Left ventricle myocardium inferior (tissue), 1 donor: ENCODE results near the gene PCSK6. TPM values are rescaled to one million over a fixed set of nuclear protein-coding genes. Genes with fewer than 3 reads are reported as not detected.

ENCODE experiments used
- DNase-seq: peaks from one replicate; pipeline ENCODE4 v3.0.0-alpha.2; 2020
- H3K27ac ChIP-seq: fragments of 200-600 bp; replicated peaks from 2 replicates; pipeline ENCODE4 v1.8.0; 2021
- H3K27me3 ChIP-seq: fragments of 200-600 bp; 2 replicates; pipeline ENCODE4 v1.8.0; 2021; ENCODE audit warnings: low read depth
- H3K36me3 ChIP-seq: fragments of 200-600 bp; 2 replicates; pipeline ENCODE4 v1.8.0; 2021
- H3K4me1 ChIP-seq: fragments of 200-600 bp; 2 replicates; pipeline ENCODE4 v1.8.0; 2021
- H3K4me3 ChIP-seq: fragments of 200-600 bp; 2 replicates; pipeline ENCODE4 v1.8.0; 2021; ENCODE audit warnings: mild to moderate bottlenecking, moderate library complexity
- H3K9me3 ChIP-seq: fragments of 200-600 bp; replicated peaks from 2 replicates; pipeline ENCODE4 v1.8.0; 2021
- intact Hi-C: fragments of 100-400 bp; cut with micrococcal nuclease; formaldehyde crosslinking; loops from one replicate; pipeline ENCODE4 v1.11.0; 2022
- total RNA-seq: library from RNA; stranded (reverse); fragmentation: NEBNext Ultra II Directional; extraction: Animal tissue kit (Norgen Biotek cat#: 25700); gene quantifications from one replicate; pipeline ENCODE4 v1.2.1, GENCODE V29; 2021
- TF ChIP-seq, protein P1 (sequence below): fragments of 200-600 bp; IDR thresholded peaks from 2 replicates; pipeline ENCODE4 v1.8.0; 2021; ENCODE audit warnings: antibody characterized with exemption, mild to moderate bottlenecking, borderline replicate concordance
- donor health status: DM: no; HTN: yes; CAD: no; lungs with severe emphysema.

The PCSK6 gene
- total RNA-seq, 1 donor from 2014 or later = 28.6 TPM

DNA sequence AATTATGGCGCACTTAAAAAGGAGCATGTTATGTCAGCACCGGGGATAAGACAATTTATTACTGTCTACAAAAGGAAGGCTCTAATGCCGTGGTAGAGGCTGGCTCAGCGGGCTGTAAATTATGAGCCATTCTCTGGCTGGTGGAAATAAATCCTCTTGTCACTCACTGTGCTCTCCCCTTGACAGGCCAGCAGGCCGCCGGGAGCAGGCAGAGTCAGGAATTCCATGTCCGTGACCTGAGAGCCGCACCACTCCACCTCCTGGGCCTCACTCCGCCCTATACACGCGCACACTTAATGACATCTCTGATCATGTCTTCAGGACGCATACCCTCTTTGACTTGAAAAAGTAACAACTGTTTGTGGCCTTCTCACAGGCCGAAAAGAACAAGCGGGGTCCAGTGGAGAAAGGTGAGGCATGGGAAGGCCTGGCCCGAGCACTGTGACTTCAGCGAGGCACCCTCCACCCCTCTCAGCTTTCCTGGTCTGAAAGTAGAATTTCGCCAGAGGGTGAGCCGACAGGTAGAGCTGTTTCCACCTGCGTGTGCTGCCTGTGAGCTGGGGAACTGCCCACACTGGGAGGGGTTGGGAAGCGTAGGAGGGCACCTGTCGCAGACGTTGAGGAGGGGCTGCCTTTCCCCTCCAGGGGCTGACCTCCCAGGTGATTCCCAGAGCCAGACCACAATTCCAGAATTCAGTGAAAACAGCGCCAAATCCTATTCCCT is 13.2 kb upstream of the PCSK6 start:
- no peaks in the 10 kb centered on the region for H3K36me3 ChIP-seq
- peaks cover 41% of the 10 kb centered on the region for H3K4me1 ChIP-seq
- no peak for DNase-seq
- intact Hi-C loops = no loop called here
- TF ChIP-seq, protein P1, sequence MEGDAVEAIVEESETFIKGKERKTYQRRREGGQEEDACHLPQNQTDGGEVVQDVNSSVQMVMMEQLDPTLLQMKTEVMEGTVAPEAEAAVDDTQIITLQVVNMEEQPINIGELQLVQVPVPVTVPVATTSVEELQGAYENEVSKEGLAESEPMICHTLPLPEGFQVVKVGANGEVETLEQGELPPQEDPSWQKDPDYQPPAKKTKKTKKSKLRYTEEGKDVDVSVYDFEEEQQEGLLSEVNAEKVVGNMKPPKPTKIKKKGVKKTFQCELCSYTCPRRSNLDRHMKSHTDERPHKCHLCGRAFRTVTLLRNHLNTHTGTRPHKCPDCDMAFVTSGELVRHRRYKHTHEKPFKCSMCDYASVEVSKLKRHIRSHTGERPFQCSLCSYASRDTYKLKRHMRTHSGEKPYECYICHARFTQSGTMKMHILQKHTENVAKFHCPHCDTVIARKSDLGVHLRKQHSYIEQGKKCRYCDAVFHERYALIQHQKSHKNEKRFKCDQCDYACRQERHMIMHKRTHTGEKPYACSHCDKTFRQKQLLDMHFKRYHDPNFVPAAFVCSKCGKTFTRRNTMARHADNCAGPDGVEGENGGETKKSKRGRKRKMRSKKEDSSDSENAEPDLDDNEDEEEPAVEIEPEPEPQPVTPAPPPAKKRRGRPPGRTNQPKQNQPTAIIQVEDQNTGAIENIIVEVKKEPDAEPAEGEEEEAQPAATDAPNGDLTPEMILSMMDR = no peak
- H3K4me3 ChIP-seq = no peak overlapping the region
- no peaks in the 10 kb centered on the region for H3K9me3 ChIP-seq
- H3K27me3 ChIP-seq = no peaks in the 10 kb centered on the region
- H3K27ac ChIP-seq = no peak overlapping the region

DNA sequence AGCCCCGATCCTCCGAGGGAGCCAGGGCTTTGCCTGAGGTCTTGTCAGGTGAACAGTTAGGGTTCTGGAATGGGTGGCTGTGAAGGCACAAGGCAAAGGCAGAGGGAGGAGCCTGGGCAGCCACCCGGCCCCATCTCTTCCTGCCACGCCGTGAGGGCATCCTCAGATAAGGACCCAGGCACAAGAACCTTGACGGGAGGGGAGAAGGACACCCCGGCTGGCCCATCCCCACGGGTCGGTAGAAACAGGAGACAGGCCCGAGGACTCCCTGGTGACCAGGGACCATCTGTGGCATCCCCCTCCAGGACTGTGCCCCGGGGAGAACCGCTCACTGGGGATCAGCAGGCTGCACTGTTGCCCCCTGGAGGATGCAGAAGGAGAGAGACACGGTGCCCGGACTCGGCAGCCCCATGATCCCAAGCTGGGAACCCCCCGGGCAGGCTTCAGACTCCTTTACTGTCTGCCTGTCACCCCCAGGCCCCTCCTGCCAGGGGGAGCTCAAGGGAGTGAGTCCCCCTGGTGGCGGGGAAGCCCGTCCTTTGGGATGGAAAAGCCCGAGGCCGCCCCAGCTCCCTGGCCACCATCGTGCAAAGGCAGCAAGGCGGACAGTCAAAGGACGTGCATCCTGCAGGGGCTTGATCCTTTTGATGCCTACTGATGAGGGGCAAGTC is 12.3 kb upstream of the PCSK6 start:
- TF ChIP-seq, protein P1 = peak; percentile 71
- Histone ChIP-seq H3K36me3 (no peaks in the 10 kb centered on the region), H3K27me3 (peaks cover 1% of the 10 kb centered on the region), H3K27ac (peak overlapping the region; percentile 84), H3K4me1 (peaks cover 48% of the 10 kb centered on the region), H3K4me3 (peak overlapping the region; percentile 27), H3K9me3 (no peaks in the 10 kb centered on the region)
- no peak for DNase-seq
- intact Hi-C loops = no loop called here

DNA sequence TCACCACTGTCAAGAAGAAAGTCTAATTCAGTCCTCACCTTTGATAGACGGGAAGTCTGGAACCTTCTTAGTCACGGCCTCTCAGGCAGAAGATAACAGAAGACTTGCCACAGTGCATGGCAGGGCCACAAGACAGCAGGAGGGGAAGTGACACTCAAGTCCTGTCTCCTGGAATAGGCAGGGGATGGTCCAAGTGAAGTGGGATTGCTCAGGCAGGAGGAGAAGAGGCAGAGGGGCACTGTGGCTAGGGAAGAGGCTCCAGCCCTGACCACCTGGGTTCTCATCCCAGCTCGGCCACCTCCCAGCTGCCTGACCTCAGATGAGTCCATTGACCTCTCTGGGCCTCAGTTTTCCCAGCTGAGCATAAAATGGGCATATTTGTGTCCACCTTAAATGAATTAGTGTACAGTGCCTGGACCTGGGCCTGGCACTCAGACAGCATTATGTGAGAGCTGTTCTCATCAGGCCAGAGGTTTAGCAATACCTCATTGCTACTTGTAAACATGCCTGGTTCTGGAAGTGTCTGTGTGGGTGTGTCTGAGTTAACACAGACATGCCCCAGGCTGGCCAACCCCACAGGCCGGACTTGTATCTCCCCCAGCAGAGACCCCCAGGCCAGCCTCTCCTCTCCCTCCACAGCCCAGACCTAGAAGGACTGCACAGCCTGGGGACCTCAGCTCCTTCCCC is 11.5 kb upstream of the PCSK6 start:
- TF ChIP-seq, protein P1 = no peak
- peaks cover 10% of the 10 kb centered on the region for H3K27me3 ChIP-seq

DNA sequence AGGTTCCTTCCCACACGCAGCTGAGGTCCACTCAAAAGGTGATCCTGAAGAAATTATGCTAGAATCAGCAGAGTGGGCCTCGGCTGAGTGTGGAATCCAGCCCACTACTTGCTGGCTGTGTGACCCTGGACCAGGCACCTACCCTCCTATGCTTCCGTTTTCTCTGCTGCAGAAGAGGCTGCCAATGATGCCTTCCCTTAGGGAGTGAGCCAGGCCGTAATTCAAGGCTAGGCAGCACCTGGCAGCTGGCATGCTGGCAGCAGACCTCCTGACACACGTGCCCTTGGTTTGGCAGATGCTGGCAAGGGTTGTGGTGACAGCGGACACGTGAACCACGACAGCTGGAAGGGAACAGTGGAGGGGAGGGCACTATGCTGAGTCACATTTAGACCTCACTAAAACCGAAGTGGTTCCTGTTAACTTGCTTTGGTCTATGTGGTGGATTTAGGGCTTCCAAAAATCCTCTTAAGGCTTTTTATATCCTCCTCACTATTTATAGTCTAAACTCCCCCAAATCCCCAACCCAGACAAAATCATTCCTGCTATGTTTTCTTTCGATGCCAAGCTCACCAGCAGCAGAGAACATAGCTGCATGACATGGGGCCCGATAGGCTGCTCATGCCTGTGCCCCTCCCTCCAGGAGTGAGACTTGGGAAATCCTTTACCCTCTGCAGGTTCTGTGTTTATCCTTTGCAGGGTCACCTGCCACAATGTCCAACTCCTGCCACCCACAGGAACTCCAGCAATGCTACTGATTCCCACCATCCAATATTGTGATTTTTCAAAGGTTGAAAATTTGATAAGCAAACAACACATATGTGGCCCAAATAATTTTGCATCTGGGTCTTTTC is 10.6 kb upstream of the PCSK6 start:
- intact Hi-C loops = no loop called here
- peaks cover 60% of the 10 kb centered on the region for H3K4me1 ChIP-seq
- H3K27ac ChIP-seq = peak overlapping the region; percentile 84
- TF ChIP-seq, protein P1 = no peak
- no peaks in the 10 kb centered on the region for H3K36me3 ChIP-seq
- H3K9me3 ChIP-seq = no peaks in the 10 kb centered on the region
- H3K4me3 ChIP-seq = no peak overlapping the region
- peaks cover 17% of the 10 kb centered on the region for H3K27me3 ChIP-seq
- peak; percentile 77 for DNase-seq

More for the DNA sequence above, 11.5 kb upstream of the PCSK6 start:
- Histone ChIP-seq H3K4me3 (no peak overlapping the region), H3K4me1 (peaks cover 56% of the 10 kb centered on the region), H3K27ac (peak overlapping the region; percentile 84), H3K36me3 (no peaks in the 10 kb centered on the region), H3K9me3 (no peaks in the 10 kb centered on the region)
- intact Hi-C loops = no loop called here
- DNase-seq = no peak
